ENCODE data around the gene FAM200B.

FAM200B gene

GRCh38 chr4:15738877-15739276 is 57.2 kb downstream of the FAM200B start:
- no peak for DNase-seq
